SJCRH30 (cell line): ENCODE data around the gene NFIX. TPM values are rescaled to one million over a fixed set of nuclear protein-coding genes. Genes with fewer than 3 reads are reported as not detected.
A peak's percentile ranks its signal among the peaks of the same experiment; 100 is the strongest.

Experiments
- DNase-seq, 2 experiments: peaks; one replicate each; pipeline ENCODE4 v3.0.0-alpha.2; 2015 to 2020
- H3K27ac ChIP-seq: fragments of 250-450 bp; sonication (Bioruptor Pico); 2 replicates; pipeline ENCODE4 v1.5.1; 2020; ENCODE audit warnings: mild to moderate bottlenecking, moderate library complexity
- H3K27me3 ChIP-seq: fragments of 250-450 bp; sonication (Bioruptor Pico); 2 replicates; pipeline ENCODE4 v1.5.1; 2020; ENCODE audit warnings: mild to moderate bottlenecking, moderate library complexity
- H3K36me3 ChIP-seq: fragments of 250-450 bp; sonication (Bioruptor Pico); 2 replicates; pipeline ENCODE4 v1.5.1; 2020; ENCODE audit warnings: mild to moderate bottlenecking, moderate library complexity
- H3K4me1 ChIP-seq: fragments of 250-450 bp; sonication (Bioruptor Pico); 2 replicates; pipeline ENCODE4 v1.5.1; 2020; ENCODE audit warnings: mild to moderate bottlenecking, moderate library complexity
- H3K4me3 ChIP-seq: fragments of 250-450 bp; sonication (Bioruptor Pico); 2 replicates; pipeline ENCODE4 v1.5.1; 2020; ENCODE audit warnings: mild to moderate bottlenecking, moderate library complexity
- H3K9me3 ChIP-seq: fragments of 250-450 bp; sonication (Bioruptor Pico); replicated peaks from 2 replicates; pipeline ENCODE4 v1.5.1; 2020; ENCODE audit warnings: mild to moderate bottlenecking, moderate library complexity
- total RNA-seq: library from RNA; depleted of rRNA; stranded (reverse); fragments of >200 nt; shearing (Covaris generic); gene quantifications from 2 replicates; pipeline ENCODE4 v1.2.3, GENCODE V29; 2014

The NFIX gene
- total RNA-seq, 1 experiment from 2014 or later = 20.2 TPM

GRCh38 chr19:13015361-13016223, 20.3 kb downstream of the NFIX start:
- DNase-seq = peak; percentile 32 to 43
- no peak overlapping the region for H3K4me3 ChIP-seq
- no peaks in the 10 kb centered on the region for H3K27me3 ChIP-seq
- H3K9me3 ChIP-seq = no peaks in the 10 kb centered on the region
- no peak overlapping the region for H3K27ac ChIP-seq
- H3K4me1 ChIP-seq = peaks cover 16% of the 10 kb centered on the region
- no peaks in the 10 kb centered on the region for H3K36me3 ChIP-seq

DNA sequence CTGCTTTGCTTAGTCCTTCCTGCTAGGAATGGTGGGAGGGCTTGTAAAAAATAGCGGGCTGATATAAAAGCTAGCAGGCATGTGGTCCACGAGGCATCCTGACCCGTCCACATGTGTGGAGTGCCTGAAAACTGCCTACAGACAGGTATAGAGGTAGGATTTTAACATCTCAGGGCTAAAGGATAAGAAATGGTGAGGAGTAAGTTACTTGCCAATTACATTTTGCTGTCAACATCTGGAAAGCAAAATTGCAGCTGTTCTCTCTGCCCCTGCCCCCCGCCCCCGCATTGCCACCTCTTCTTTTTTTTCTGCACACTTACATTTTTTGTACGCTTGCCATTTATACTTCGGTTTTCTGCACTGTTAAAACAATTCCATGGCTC, 21.0 kb downstream of the NFIX start:
- Histone ChIP-seq H3K27me3 (no peaks in the 10 kb centered on the region), H3K4me3 (no peak overlapping the region), H3K4me1 (peaks cover 16% of the 10 kb centered on the region), H3K36me3 (no peaks in the 10 kb centered on the region), H3K27ac (no peak overlapping the region), H3K9me3 (no peaks in the 10 kb centered on the region)
- DNase-seq = no peak

GRCh38 chr19:13016628-13017305, 21.5 kb downstream of the NFIX start:
- no peak overlapping the region for H3K27ac ChIP-seq
- no peak overlapping the region for H3K4me3 ChIP-seq
- no peaks in the 10 kb centered on the region for H3K9me3 ChIP-seq
- DNase-seq = no peak
- H3K27me3 ChIP-seq = no peaks in the 10 kb centered on the region
- no peaks in the 10 kb centered on the region for H3K36me3 ChIP-seq
- H3K4me1 ChIP-seq = peaks cover 20% of the 10 kb centered on the region

GRCh38 chr19:13017306-13018034, 22.2 kb downstream of the NFIX start:
- H3K4me3 ChIP-seq = no peak overlapping the region

GRCh38 chr19:13018035-13018914, 23.0 kb downstream of the NFIX start:
- DNase-seq = no peak
- no peaks in the 10 kb centered on the region for H3K36me3 ChIP-seq
- no peaks in the 10 kb centered on the region for H3K9me3 ChIP-seq
- H3K4me3 ChIP-seq = no peak overlapping the region
- H3K4me1 ChIP-seq = peaks cover 19% of the 10 kb centered on the region
- no peak overlapping the region for H3K27ac ChIP-seq
- no peaks in the 10 kb centered on the region for H3K27me3 ChIP-seq

More at GRCh38 chr19:13017306-13018034, 22.2 kb downstream of the NFIX start:
- Histone ChIP-seq H3K27ac (no peak overlapping the region), H3K27me3 (no peaks in the 10 kb centered on the region), H3K36me3 (no peaks in the 10 kb centered on the region), H3K9me3 (no peaks in the 10 kb centered on the region), H3K4me1 (peaks cover 25% of the 10 kb centered on the region)
- DNase-seq = no peak

GRCh38 chr19:13019332-13019731, 24.1 kb downstream of the NFIX start:
- DNase-seq = no peak
- no peaks in the 10 kb centered on the region for H3K9me3 ChIP-seq
- H3K27me3 ChIP-seq = no peaks in the 10 kb centered on the region
- H3K36me3 ChIP-seq = no peaks in the 10 kb centered on the region
- peaks cover 19% of the 10 kb centered on the region for H3K4me1 ChIP-seq
- H3K4me3 ChIP-seq = no peak overlapping the region
- H3K27ac ChIP-seq = no peak overlapping the region

DNA sequence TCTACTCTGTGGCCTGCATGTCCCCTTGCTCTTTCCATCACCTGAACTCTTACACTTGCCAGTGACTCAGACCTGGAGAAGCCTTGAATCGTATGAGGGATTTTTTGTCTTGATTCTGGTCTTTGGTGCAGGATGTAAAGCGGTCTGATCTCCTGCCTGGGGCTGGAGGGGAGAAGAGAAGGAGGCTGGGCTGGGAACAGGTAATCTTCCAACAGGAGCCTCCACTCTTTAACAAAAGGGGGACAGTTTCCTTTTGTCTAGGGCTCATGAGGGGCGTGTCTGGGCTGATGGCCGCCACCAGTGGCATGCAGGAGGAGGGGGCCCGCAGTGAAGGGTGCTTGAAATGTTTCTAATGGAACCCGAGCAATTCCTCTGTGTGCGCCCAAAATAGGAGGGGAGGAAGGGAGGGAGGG, 24.7 kb downstream of the NFIX start:
- Histone ChIP-seq H3K4me3 (no peak overlapping the region), H3K27ac (no peak overlapping the region), H3K4me1 (peaks cover 21% of the 10 kb centered on the region), H3K27me3 (no peaks in the 10 kb centered on the region), H3K36me3 (no peaks in the 10 kb centered on the region), H3K9me3 (no peaks in the 10 kb centered on the region)
- no peak for DNase-seq

DNA sequence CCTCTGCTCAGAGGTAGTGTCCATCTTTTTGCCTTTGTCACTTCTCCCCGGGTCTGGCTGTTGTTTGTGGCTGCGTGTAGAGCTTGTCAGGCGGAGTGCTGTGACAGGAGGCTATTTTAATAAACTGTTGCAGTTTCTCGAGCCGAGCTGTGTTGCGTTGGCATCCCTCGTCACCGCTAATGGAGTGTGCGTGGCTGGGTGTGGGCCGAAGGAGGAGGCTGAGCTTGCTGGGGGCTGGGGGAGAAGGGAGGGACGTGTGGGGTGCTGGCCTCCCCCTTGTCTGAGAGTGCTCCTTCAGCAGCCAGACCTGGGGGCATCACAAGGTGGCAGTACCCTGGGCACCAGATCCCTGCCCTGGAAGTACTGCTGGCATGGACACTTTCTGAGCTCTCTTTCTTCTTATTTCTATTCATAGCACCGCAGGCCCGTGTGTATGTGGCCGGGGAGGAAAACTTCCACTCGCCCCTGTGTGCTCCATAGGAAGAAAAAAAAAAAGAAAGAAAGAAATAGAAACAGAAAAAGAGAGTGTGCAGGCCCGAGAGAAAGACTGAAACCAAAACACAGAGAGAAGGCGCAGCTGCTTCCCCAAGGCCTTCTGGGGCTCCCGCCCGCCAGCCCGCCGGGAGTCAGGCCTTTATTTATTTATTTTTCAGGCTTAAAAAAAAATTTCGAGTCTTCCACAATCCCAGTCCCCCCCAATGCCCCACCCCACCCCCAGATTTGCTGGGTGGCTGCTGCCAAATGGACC, 27.0 kb downstream of the NFIX start:
- peak overlapping the region; percentile 80 for H3K27ac ChIP-seq
- no peaks in the 10 kb centered on the region for H3K9me3 ChIP-seq
- H3K27me3 ChIP-seq = no peaks in the 10 kb centered on the region
- peaks cover 4% of the 10 kb centered on the region; the same call in 1 of the 2 replicates for H3K36me3 ChIP-seq
- H3K4me3 ChIP-seq = peak overlapping the region; percentile 63
- H3K4me1 ChIP-seq = peaks cover 30% of the 10 kb centered on the region
- peak in 1 of 2 experiments; percentile 30 for DNase-seq

- peak; percentile 97 for DNase-seq
These were observed 27.8 kb downstream of the NFIX start for GRCh38 chr19:13022859-13023636.

GRCh38 chr19:13023656-13024055, 28.4 kb downstream of the NFIX start:
- no peaks in the 10 kb centered on the region for H3K27me3 ChIP-seq
- H3K36me3 ChIP-seq = peaks cover 4% of the 10 kb centered on the region; the same call in 1 of the 2 replicates
- no peaks in the 10 kb centered on the region for H3K9me3 ChIP-seq
- peak; percentile 30 to 58 for DNase-seq
- peak overlapping the region; percentile 80 for H3K27ac ChIP-seq
- H3K4me1 ChIP-seq = peaks cover 30% of the 10 kb centered on the region
- peak overlapping the region; percentile 63 for H3K4me3 ChIP-seq

More at GRCh38 chr19:13022859-13023636, 27.8 kb downstream of the NFIX start:
- no peaks in the 10 kb centered on the region for H3K27me3 ChIP-seq
- no peaks in the 10 kb centered on the region for H3K9me3 ChIP-seq
- H3K27ac ChIP-seq = peak overlapping the region; percentile 80
- H3K36me3 ChIP-seq = peaks cover 4% of the 10 kb centered on the region; the same call in 1 of the 2 replicates
- peak overlapping the region; percentile 63 for H3K4me3 ChIP-seq
- H3K4me1 ChIP-seq = peaks cover 30% of the 10 kb centered on the region

DNA sequence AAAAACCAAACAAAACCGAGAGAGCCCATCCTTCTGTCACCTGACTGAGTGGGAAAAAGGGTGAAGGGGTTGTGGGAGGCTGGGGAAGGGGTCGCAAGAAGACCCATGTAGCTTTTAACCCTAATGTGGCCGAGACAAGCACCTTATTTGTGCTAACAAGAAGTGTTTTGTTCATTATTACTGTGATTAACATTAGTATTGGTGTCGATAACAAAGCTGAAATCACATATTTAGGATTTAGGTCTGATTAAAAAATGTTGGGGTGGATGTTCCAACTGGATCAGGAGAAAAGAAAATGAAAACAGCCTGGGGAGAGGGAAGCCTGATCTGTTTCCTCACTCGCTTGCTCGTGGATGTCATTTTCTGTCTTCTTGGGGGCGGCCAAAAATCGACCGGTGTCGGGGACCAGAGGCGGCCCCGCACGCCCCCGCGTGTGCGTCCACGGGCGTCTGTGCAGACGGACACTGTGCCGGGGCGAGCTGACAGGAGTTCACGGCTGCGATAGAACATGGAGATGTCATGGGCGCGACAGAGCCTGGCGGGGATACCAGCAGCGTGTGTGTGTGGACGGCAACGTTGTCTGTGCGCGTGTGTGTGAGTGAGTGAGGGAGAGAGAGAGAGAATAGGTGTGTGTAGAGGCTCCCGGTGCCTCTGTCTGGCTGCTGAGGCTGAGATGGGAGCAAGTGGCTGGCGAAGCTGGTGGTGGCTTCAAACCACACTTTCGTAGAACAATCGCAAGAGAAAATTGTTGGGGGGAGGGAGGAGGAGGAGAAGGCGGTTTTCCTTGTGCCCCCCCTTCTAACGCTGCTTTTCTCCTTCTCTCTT, 29.1 kb downstream of the NFIX start:
- DNase-seq = no peak
- Histone ChIP-seq H3K27ac (no peak overlapping the region), H3K9me3 (no peaks in the 10 kb centered on the region), H3K4me3 (no peak overlapping the region), H3K36me3 (peaks cover 7% of the 10 kb centered on the region; the same call in 1 of the 2 replicates), H3K27me3 (no peaks in the 10 kb centered on the region), H3K4me1 (peaks cover 30% of the 10 kb centered on the region)

DNA sequence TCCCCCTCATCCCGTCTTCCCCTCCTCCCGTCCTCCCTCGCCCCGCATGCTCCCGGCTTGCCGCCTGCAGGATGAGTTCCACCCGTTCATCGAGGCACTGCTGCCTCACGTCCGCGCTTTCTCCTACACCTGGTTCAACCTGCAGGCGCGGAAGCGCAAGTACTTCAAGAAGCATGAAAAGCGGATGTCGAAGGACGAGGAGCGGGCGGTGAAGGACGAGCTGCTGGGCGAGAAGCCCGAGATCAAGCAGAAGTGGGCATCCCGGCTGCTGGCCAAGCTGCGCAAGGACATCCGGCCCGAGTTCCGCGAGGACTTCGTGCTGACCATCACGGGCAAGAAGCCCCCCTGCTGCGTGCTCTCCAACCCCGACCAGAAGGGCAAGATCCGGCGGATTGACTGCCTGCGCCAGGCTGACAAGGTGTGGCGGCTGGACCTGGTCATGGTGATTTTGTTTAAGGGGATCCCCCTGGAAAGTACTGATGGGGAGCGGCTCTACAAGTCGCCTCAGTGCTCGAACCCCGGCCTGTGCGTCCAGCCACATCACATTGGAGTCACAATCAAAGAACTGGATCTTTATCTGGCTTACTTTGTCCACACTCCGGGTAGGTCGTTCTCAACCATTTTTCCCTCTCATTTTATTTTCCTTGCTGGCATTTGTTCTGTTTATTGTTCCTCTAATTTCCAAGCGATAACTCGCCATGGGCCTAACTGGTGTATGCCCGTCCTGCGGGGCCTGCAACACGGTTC, 29.8 kb downstream of the NFIX start:
- no peak for DNase-seq

More for the DNA sequence above, 29.8 kb downstream of the NFIX start:
- Histone ChIP-seq H3K36me3 (peaks cover 7% of the 10 kb centered on the region; the same call in 1 of the 2 replicates), H3K27ac (no peak overlapping the region), H3K4me3 (no peak overlapping the region), H3K9me3 (no peaks in the 10 kb centered on the region), H3K4me1 (peaks cover 36% of the 10 kb centered on the region), H3K27me3 (no peaks in the 10 kb centered on the region)
